Activated T-cell treated with anti-CD3 and anti-CD28 coated beads, Interleukin-2, amount 50 U/mL, for 72 hours (primary cell): ENCODE results near the gene ITGB6. TPM values are rescaled to one million over a fixed set of nuclear protein-coding genes. Genes with fewer than 3 reads are reported as not detected.

Experiments used
- ATAC-seq, 2 donors: fragments of 150-1000 bp; cut with Tn5 transposase; replicated peaks in 1 of 2; 2 replicates each; pipeline ENCODE4 v1.10.0; 2021; ENCODE audit warnings: moderate library complexity in 2 of 2, mild to moderate bottlenecking in 1 of 2
- DNase-seq, 2 donors: peaks; one replicate each; pipeline ENCODE4 v3.0.0; 2021 to 2022; ENCODE audit warnings: mixed read lengths in 1 of 2
- H3K27ac Mint-ChIP-seq: one replicate; pipeline ENCODE4 v1.8.0; 2022; ENCODE audit warnings: mild to moderate bottlenecking, moderate library complexity, mixed read lengths
- H3K27me3 Mint-ChIP-seq: one replicate; pipeline ENCODE4 v1.8.0; 2022; ENCODE audit warnings: low read depth, mixed read lengths
- H3K36me3 Mint-ChIP-seq, 2 donors: one replicate each; pipeline ENCODE4 v1.8.0; 2022; ENCODE audit warnings: mixed read lengths in 2 of 2, mild to moderate bottlenecking in 1 of 2; ENCODE audit not compliant: insufficient read depth in 2 of 2
- H3K4me1 Mint-ChIP-seq: one replicate; pipeline ENCODE4 v1.8.0; 2022; ENCODE audit warnings: low read depth, mixed read lengths
- H3K4me3 Mint-ChIP-seq, 2 donors: one replicate each; pipeline ENCODE4 v1.8.0; 2022; ENCODE audit warnings: mild to moderate bottlenecking in 2 of 2, mixed read lengths in 2 of 2, moderate library complexity in 2 of 2
- H3K9me3 Mint-ChIP-seq, 2 donors: one replicate each; pipeline ENCODE4 v1.8.0; 2022; ENCODE audit warnings: mixed read lengths in 2 of 2
- total RNA-seq, 2 donors: library from RNA; stranded (reverse); gene quantifications; one replicate each; pipeline ENCODE4 v1.2.3, GENCODE V29; 2022

The ITGB6 gene
- total RNA-seq, 2 donors from 2014 or later: not detected

DNA sequence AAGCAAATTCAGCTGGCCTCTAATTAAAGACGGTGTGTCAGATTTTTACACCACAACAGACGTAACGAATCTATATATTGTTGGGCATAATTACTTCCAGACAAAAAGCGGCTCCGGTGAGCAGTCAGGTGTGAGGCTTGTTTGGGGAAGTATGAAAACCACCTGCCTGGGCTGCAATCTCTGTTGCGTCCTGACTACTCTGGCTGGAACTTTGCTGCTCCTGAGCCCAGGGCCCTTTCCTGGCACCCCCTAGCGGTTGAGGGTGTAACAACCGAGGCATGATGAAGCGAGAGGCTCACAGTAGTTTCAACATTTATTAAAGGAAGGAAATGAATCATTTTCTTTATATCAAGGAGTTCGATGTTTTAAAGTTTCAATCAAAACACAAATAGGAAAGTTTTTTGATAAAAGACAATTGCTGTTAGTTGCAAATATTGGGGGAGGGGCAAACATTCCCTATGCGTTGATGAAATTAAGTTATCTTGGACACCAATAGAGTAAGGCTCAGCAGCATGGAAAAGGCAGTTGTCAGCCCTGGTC is 10.6 kb upstream of the ITGB6 start:
- ATAC-seq (peak; percentile 71 to 72), DNase-seq (peak; percentile 78 to 79)
- peaks cover 49% of the 10 kb centered on the region for H3K4me1 Mint-ChIP-seq
- peak overlapping the region in 1 of 2 donors; percentile 25 for H3K4me3 Mint-ChIP-seq
- H3K9me3 Mint-ChIP-seq: no peaks in the 10 kb centered on the region
- no peaks in the 10 kb centered on the region for H3K36me3 Mint-ChIP-seq
- H3K27ac Mint-ChIP-seq: no peak overlapping the region
- peaks cover 32% of the 10 kb centered on the region for H3K27me3 Mint-ChIP-seq

DNA sequence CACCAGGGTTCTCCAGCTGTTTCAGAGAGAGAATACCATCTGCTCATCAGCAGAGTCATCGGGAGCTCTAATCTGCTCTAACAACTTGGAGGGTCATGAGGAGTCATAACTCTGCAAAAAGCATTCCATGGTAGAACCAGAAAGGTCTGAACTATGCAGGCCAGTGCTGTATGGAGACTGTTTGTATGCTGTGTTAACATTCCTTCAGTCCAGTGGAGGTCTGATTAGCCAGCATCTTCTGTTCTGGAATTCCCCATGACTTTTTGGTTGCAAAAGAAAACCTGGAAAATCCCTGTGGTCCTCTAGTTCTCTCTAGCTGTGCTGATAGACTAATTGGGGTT is 9.4 kb upstream of the ITGB6 start:
- no peaks in the 10 kb centered on the region for H3K36me3 Mint-ChIP-seq
- no peak overlapping the region for H3K27ac Mint-ChIP-seq
- H3K9me3 Mint-ChIP-seq: no peaks in the 10 kb centered on the region
- H3K4me3 Mint-ChIP-seq: no peak overlapping the region
- DNase-seq: no peak
- H3K4me1 Mint-ChIP-seq: peaks cover 49% of the 10 kb centered on the region
- no peak for ATAC-seq
- peaks cover 20% of the 10 kb centered on the region for H3K27me3 Mint-ChIP-seq

DNA sequence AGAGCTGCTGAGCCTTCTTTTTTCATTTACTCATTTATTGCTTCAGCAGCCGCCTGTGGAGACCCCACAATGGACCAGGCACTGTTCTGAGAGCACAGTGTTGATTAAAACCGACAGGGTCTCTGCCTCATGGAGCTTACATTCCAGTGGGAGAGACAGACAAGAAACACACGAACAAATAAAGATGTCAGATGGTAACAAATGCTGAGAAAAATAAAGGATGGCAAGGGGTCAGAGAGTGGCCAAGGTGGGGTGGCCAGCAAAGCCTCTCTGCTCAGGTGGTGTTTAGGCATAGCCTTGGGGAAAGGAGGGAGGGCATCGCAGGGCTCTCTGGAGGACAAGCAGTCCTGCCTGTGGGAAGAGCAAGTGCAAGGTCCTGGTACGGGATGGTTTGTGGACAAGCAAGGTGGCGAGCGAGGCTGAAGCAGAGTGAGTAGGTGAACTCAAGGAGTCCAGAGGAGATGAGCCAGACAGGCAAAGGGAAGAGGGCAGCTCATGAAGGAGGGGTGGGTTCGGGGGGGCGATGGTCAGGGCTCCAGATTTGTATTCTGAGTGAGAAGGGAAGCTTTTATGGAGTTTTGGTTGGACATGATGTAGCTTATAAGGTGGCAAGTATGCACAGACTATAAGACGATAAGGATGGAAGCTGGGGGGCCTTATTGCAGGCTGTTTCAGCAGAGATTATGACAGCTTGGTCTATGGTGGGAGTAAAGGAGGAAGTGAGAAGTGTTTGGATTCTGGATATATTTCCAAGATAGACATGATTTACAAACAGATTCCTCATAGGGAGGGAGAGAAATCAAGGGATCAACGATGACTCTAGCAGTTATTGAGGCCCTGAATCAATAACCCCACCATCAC is 8.8 kb upstream of the ITGB6 start:
- H3K4me1 Mint-ChIP-seq: peaks cover 49% of the 10 kb centered on the region
- no peak overlapping the region for H3K4me3 Mint-ChIP-seq
- peaks cover 14% of the 10 kb centered on the region for H3K27me3 Mint-ChIP-seq
- ATAC-seq: no peak
- no peak for DNase-seq
- H3K27ac Mint-ChIP-seq: no peak overlapping the region
- no peaks in the 10 kb centered on the region for H3K9me3 Mint-ChIP-seq
- no peaks in the 10 kb centered on the region for H3K36me3 Mint-ChIP-seq

DNA sequence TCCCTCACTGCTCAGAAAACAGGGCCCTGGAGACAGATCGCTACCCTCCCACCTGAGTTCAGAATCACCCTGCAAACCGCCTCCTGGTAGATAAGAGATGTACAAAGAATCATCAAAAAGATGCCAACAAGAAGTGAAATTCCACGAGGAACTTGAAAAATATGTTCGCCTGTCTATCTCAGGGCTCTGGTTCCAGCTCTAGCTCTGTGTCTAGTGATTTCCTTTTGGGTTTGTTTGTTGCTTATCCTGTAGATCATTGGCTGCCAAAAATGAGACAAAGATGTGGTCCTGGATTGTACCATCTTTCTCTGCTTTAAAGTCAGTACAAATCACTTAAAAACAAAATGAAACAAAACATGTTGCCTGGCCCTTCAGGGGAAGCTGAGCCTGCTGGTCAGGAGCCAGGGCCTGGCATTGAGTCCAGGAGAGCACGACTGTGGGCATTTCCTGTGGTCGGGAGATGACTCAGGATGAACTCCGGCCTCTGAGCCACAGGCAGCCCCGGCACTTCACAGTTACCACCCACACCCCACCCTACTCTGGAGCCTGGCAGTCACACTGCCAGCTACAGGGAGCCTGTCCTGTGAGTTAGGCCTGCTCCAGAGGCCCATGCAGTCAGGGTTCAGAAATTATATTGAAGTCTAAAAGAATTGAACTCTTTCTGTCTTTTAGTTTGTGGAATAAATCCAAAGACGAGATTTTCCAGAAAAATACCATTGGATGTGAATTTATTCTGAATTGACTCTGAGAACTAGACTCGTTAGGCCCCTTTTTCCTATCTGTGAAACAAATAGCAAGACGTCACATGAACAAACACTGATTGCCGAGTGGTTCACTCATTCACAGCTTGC is 8.0 kb upstream of the ITGB6 start:
- ATAC-seq (peak; percentile 80 to 84), DNase-seq (peak; percentile 42 to 43)
- H3K36me3 Mint-ChIP-seq: no peaks in the 10 kb centered on the region
- H3K27ac Mint-ChIP-seq: no peak overlapping the region
- H3K9me3 Mint-ChIP-seq: no peaks in the 10 kb centered on the region
- H3K4me3 Mint-ChIP-seq: peak overlapping the region; percentile 6 to 36
- peaks cover 49% of the 10 kb centered on the region for H3K4me1 Mint-ChIP-seq
- peaks cover 14% of the 10 kb centered on the region for H3K27me3 Mint-ChIP-seq

DNA sequence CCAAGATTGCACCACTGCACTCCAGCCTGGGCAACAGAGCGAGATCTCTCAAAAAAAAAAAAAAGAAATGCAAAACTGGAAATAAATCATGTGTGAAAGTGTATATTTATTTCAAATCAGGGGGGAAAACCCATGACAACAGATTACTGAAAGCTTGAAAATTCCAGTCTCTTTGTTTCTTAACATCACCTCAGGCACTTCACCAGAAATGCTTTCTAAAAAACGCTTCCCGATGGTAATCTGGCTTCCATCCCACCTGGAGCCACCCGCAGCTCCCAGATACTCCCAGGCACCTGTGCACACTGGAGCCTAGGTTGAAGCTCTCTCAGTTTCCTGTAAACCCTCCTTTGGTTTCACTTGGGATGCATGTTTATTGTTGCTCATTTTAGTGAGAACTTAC is 7.2 kb upstream of the ITGB6 start:
- ATAC-seq (no peak), DNase-seq (no peak)
- Mint-ChIP-seq H3K36me3 (no peaks in the 10 kb centered on the region), H3K4me3 (no peak overlapping the region), H3K27me3 (peaks cover 14% of the 10 kb centered on the region), H3K27ac (no peak overlapping the region), H3K4me1 (peaks cover 49% of the 10 kb centered on the region), H3K9me3 (no peaks in the 10 kb centered on the region)

DNA sequence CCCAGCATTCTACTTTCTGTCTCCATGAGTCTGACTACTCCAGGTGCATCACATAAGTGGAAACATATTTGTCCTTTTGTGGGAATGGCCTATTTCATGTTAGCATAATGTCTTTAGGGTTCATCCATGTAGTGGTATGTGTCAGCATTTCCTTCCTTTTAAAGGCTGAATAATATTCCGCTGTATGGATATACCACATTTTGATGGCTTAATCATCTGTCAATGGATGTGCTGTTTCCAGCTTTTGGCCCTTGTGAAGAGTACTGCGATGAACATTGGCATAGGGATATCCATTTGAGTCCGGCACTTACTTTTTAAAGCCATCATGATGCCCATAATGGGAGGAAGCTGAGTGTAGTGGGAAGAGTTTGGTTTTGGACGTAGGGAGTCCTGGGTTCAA is 6.4 kb upstream of the ITGB6 start:
- Mint-ChIP-seq H3K4me3 (no peak overlapping the region), H3K27ac (no peak overlapping the region), H3K27me3 (peaks cover 8% of the 10 kb centered on the region), H3K36me3 (no peaks in the 10 kb centered on the region), H3K9me3 (no peaks in the 10 kb centered on the region), H3K4me1 (peaks cover 49% of the 10 kb centered on the region)
- DNase-seq (no peak), ATAC-seq (no peak)

DNA sequence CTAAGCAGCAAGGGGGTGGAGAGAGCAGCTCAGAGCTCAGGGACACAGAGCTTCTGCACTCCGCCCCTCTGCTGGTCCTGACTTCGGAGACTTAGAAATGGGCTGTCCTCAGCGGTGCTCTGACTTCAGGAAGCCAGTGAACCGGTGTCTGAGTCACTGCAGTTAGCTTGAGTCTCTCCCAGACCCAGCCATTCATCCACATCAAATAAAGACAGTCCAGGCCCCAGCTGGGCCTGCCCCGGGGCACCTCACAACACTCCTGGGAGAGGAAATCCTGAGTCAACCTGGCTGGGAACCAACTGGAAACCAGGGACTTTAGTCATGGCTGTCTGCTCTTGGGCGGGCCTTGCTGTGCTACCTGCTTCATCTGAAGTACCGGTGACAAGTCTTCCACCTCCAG is 5.4 kb upstream of the ITGB6 start:
- H3K27me3 Mint-ChIP-seq: no peaks in the 10 kb centered on the region
- H3K9me3 Mint-ChIP-seq: no peaks in the 10 kb centered on the region
- no peaks in the 10 kb centered on the region for H3K36me3 Mint-ChIP-seq
- ATAC-seq (peak in 1 of 2 donors; percentile 39), DNase-seq (no peak)
- no peak overlapping the region for H3K4me3 Mint-ChIP-seq
- no peak overlapping the region for H3K27ac Mint-ChIP-seq
- H3K4me1 Mint-ChIP-seq: peaks cover 42% of the 10 kb centered on the region

DNA sequence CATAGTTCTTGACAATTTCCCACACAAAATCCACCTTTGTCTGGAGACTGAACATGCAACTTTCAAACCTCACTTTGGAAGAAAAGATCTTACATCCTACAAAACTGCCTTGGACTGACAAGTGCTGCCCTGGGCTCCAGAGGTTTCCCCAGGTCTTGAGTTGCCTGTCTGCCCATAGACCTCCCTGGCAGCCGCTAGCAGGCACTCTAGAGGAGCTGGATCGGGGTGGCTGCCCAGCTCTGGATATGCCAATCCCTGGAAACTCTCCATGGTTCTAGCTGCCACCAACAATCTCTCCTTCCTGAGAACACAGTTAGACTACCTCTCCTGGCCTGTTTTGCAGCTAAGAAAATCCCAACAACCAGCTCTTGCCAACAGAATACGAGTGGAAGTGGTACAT is 3.4 kb upstream of the ITGB6 start:
- Mint-ChIP-seq H3K4me1 (peaks cover 23% of the 10 kb centered on the region), H3K36me3 (no peaks in the 10 kb centered on the region), H3K27ac (no peak overlapping the region), H3K9me3 (no peaks in the 10 kb centered on the region), H3K4me3 (no peak overlapping the region), H3K27me3 (peaks cover 6% of the 10 kb centered on the region)
- DNase-seq (no peak), ATAC-seq (no peak)

DNA sequence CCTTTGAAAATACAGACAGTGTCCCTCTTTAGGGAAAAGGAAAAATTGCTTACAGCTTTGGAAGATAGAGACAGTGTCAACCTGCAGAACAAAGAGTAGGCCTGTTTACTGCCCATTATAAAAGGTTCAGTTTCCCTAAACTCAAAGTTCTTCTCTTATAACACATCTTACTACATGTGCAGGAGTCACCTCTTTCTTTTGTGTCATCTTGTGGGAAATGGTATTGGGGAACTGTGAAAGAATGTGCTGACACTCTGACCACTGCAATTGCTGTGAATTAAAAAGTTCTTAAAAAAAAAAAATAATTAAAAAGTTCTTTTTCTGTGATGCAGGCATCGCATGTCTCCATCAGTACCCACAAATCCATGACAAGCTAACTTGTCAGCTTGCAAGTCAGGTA is 2.9 kb upstream of the ITGB6 start:
- H3K27me3 Mint-ChIP-seq: peaks cover 6% of the 10 kb centered on the region
- DNase-seq (no peak), ATAC-seq (no peak)
- peaks cover 18% of the 10 kb centered on the region for H3K4me1 Mint-ChIP-seq
- H3K9me3 Mint-ChIP-seq: no peaks in the 10 kb centered on the region
- no peak overlapping the region for H3K27ac Mint-ChIP-seq
- no peaks in the 10 kb centered on the region for H3K36me3 Mint-ChIP-seq
- H3K4me3 Mint-ChIP-seq: no peak overlapping the region

DNA sequence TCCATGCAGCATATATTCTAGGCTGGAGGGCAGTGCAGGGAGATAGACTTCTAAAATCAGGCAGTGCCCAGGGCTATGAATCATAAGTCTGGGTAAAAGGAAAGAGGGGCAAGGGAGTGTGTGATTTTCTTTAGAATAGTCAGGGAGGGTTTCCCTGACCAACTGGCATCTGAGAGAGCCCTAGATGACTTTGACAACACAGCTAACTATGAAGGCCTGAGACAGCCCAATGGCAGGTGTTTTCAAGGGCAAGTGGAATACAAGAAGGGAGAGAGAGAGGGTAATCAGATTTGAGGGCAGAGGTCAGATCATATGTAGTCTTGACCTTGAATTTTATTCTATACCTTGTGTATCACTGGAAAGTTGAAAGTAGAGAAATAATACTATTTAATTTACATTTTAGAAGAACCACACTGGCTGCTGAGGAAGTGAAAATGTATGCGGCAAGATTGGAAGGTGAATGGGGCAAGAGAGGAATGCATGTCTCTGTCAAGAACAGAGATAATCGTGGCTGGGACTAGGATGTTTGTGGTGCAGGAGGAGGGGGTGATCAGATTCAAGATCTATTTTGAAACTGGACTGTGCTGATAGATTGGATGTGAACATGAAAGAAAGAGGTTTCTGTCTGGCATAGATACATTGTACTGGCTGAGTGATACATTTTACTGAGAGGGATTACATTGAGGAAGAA is 1.9 kb upstream of the ITGB6 start:
- no peak overlapping the region for H3K4me3 Mint-ChIP-seq
- no peak for ATAC-seq
- no peaks in the 10 kb centered on the region for H3K9me3 Mint-ChIP-seq
- H3K27me3 Mint-ChIP-seq: peaks cover 6% of the 10 kb centered on the region
- H3K27ac Mint-ChIP-seq: no peak overlapping the region
- H3K36me3 Mint-ChIP-seq: no peaks in the 10 kb centered on the region
- peaks cover 8% of the 10 kb centered on the region for H3K4me1 Mint-ChIP-seq
- DNase-seq: no peak

DNA sequence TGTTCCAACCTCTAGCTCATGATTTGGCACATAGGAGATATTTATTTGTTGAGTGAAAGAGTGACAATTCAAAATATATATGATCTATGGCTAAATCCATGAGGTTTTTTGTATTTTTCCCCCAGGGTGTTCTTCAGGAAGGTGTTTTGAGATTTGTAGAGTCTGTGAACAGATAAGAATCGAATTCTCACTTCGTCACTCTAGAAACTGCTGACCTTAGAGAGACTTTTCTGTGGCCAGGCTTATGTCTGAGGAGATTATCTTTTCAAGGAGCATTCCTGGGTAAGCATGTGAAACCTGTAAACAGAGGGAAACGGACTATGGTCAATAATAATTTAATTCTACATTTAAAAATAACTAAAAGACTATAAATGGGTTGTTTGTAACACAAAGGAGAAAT is 849 bp upstream of the ITGB6 start:
- Mint-ChIP-seq H3K27ac (no peak overlapping the region), H3K4me1 (no peaks in the 10 kb centered on the region), H3K4me3 (no peak overlapping the region), H3K9me3 (no peaks in the 10 kb centered on the region), H3K36me3 (no peaks in the 10 kb centered on the region), H3K27me3 (peaks cover 6% of the 10 kb centered on the region)
- ATAC-seq: no peak
- DNase-seq: no peak

DNA sequence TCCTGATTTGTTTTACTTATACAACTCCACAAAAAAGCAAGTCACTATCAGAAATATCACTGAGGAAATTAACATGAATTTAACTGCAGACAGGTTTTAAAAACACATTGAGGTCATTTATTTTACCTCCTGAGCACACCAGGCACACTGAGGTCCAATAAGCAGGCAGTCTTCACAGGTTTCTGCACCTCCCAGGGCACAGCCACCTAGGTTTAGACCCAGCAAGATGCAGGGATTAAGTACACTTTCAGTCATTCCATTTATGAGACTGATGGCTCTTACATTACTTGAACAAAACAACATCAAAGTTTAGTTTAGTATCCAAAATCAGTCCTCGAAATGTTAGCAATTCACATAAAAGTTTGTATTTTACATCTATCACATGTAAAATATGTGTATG is 1.0 kb downstream of the ITGB6 start:
- Mint-ChIP-seq H3K9me3 (no peaks in the 10 kb centered on the region), H3K4me3 (no peak overlapping the region), H3K36me3 (no peaks in the 10 kb centered on the region), H3K27ac (no peak overlapping the region), H3K27me3 (peaks cover 6% of the 10 kb centered on the region), H3K4me1 (no peaks in the 10 kb centered on the region)
- ATAC-seq (no peak), DNase-seq (no peak)

DNA sequence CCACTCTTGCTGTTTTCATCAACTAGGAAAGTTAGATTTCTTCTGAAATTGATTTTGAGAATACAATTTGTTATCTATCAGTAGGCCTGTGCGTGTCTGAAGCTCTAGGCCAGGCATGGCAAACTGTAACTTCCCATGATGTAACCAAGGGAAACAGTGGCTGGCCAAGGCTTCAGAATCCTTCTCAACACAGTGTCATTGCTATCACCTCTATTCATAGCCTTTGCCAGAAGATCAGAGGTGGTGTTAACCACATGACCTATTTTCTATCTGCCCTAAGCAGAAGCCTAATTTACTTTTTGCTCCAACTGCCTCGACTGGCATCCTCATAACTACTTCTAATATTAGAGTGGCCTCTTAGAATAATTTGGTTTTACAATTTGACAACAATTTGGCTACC is 2.5 kb downstream of the ITGB6 start:
- Mint-ChIP-seq H3K36me3 (no peaks in the 10 kb centered on the region), H3K4me3 (no peak overlapping the region), H3K27ac (no peak overlapping the region), H3K9me3 (no peaks in the 10 kb centered on the region), H3K27me3 (peaks cover 6% of the 10 kb centered on the region), H3K4me1 (no peaks in the 10 kb centered on the region)
- no peak for DNase-seq
- ATAC-seq: no peak
